CD8-positive, alpha-beta memory T cell (primary cell): ENCODE data around the gene ARPP19. TPM values are rescaled to one million over a fixed set of nuclear protein-coding genes. Genes with fewer than 3 reads are reported as not detected.
A peak's percentile ranks its signal among the peaks of the same experiment; 100 is the strongest.
"Not testable (repeated sequence)": the region's sequence is repeated elsewhere in the genome, so short reads cannot be mapped to it uniquely, and the experiment has no call there.

ENCODE experiments used
- CTCF ChIA-PET: fragments of 350-600 bp; sonication (Branson Sonifier 250); formaldehyde crosslinking; loops from one replicate; lab custom pipeline; 2021; ENCODE audit warnings: antibody characterized with exemption; lab: Charles Lee
- POLR2A ChIA-PET: fragments of 350-600 bp; sonication (Branson Sonifier 250); formaldehyde crosslinking; loops from one replicate; lab custom pipeline; 2021; ENCODE audit warnings: antibody characterized with exemption; lab: Charles Lee
- DNase-seq, 5 donors: peaks; one replicate each; pipeline versions ENCODE4 v3.0.0 to v3.0.0-alpha.2; 2020 to 2022; ENCODE audit warnings: mixed read lengths in 1 of 5
- H3K27ac ChIP-seq: one replicate; pipeline ENCODE4 v1.7.0; 2013; ENCODE audit warnings: low read depth, mild to moderate bottlenecking, low read length, moderate library complexity
- H3K27me3 ChIP-seq: 2 replicates; pipeline ENCODE4 v1.7.0; 2013; ENCODE audit warnings: low read length, mild to moderate bottlenecking; ENCODE audit not compliant: insufficient read depth, poor library complexity, severe bottlenecking
- H3K36me3 ChIP-seq: 2 replicates; pipeline ENCODE4 v1.7.0; 2013; ENCODE audit warnings: mild to moderate bottlenecking, low read length, moderate library complexity; ENCODE audit not compliant: insufficient read depth
- H3K4me1 ChIP-seq: 2 replicates; pipeline ENCODE4 v1.7.0; 2013; ENCODE audit warnings: mild to moderate bottlenecking, low read length, moderate library complexity; ENCODE audit not compliant: insufficient read depth
- H3K4me3 ChIP-seq: 2 replicates; pipeline ENCODE4 v1.7.0; 2013; ENCODE audit warnings: mild to moderate bottlenecking, low read length
- H3K9me3 ChIP-seq: 2 replicates; pipeline ENCODE4 v1.7.0; 2013; ENCODE audit warnings: mild to moderate bottlenecking, low read length
- H3K27ac Mint-ChIP-seq, 8 donors: one replicate each; pipeline ENCODE4 v1.8.0; 2020 to 2021; ENCODE audit warnings: mixed read lengths in 8 of 8, mild to moderate bottlenecking in 6 of 8, inconsistent platforms in 3 of 8, moderate library complexity in 3 of 8
- H3K27me3 Mint-ChIP-seq, 2 donors: one replicate each; pipeline ENCODE4 v1.8.0; 2020 to 2021; ENCODE audit warnings: mixed read lengths in 2 of 2, mild to moderate bottlenecking in 1 of 2, moderate library complexity in 1 of 2
- H3K36me3 Mint-ChIP-seq, 3 donors: one replicate each; pipeline ENCODE4 v1.8.0; 2020 to 2021; ENCODE audit warnings: mixed read lengths in 3 of 3, inconsistent platforms in 1 of 3, mild to moderate bottlenecking in 1 of 3
- H3K4me1 Mint-ChIP-seq, 3 donors: one replicate each; pipeline ENCODE4 v1.8.0; 2020 to 2021; ENCODE audit warnings: mixed read lengths in 3 of 3, inconsistent platforms in 1 of 3, mild to moderate bottlenecking in 1 of 3
- H3K4me3 Mint-ChIP-seq, 7 donors: one replicate each; pipeline ENCODE4 v1.8.0; 2020 to 2021; ENCODE audit warnings: mixed read lengths in 7 of 7, mild to moderate bottlenecking in 6 of 7, moderate library complexity in 4 of 7, inconsistent platforms in 2 of 7
- H3K9me3 Mint-ChIP-seq, 5 donors: one replicate each; pipeline ENCODE4 v1.8.0; 2020 to 2022; ENCODE audit warnings: mixed read lengths in 5 of 5, mild to moderate bottlenecking in 3 of 5, moderate library complexity in 2 of 5, inconsistent platforms in 1 of 5
- polyA plus RNA-seq: library from polyadenylated mRNA; unstranded; fragments of 300-500 nt; fragmentation: Illumina TruSeq; gene quantifications from one replicate; pipeline ENCODE4 v1.2.3, GENCODE V29; 2021
- total RNA-seq, 2 experiments: library from RNA; stranded (reverse); gene quantifications; one replicate each; pipeline ENCODE4 v1.2.3, GENCODE V29; 2021

ARPP19 gene
- total and polyA plus RNA-seq, 3 experiments from 2014 or later, result 55.3 to 270 (median 226) TPM

DNA sequence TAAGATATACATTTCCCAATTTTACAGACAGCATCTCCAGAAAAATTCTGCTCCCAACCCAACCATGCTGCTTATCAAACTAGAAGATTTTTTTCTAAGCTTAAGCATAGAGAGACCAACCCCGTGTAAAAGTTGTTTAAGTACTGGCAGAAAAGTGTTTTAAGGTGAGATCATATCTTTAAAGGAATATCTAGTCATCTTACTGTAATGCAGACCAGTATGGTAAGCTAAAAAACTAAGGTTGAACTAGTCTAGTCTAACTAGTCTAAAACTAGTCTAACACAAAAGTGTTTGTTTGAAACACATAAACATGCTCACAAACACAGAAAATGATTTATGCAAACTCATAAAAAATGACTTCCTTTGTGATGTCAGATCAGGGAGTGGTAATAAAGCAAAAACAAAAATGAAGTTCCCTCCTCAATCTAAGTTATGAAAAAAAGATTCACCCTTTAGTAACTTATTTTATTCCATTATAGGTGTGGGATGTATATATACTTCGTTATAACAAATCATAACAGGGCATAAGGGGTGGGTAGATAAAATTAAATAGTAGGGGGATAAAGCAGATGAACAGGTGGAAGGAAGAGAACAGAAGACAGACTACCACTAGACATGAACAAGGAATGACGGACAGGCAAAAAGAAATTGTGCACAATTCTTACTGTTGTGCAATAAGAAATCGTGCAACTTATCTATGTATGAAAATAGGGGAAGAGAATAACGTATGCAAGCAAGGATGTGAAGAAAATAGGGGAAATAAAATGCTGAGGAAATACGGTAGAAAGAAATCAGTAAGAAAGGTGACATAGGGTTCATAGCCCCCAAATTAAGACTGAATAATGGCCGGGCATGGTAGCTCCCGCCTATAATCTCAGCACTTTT lies 50.1 kb downstream of the ARPP19 start:
- H3K4me3 ChIP-seq, result no peak overlapping the region
- POLR2A ChIA-PET, result no interaction called here
- CTCF ChIA-PET, result no interaction called here
- no peak overlapping the region for H3K27ac ChIP-seq
- H3K4me1 Mint-ChIP-seq, result peaks cover 31 to 61% (median 53%) of the 10 kb centered on the region in 3 donors
- H3K4me1 ChIP-seq, result no peaks in the 10 kb centered on the region
- no peaks in the 10 kb centered on the region for H3K9me3 ChIP-seq
- peak overlapping the region in 3 of 8 donors; percentile 1 to 17 (median 12) for H3K27ac Mint-ChIP-seq
- no peaks in the 10 kb centered on the region for H3K27me3 Mint-ChIP-seq
- peaks cover 0 to 3% (median 1%) of the 10 kb centered on the region in 3 donors for H3K36me3 Mint-ChIP-seq
- no peak for DNase-seq
- no peak overlapping the region for H3K4me3 Mint-ChIP-seq
- no peaks in the 10 kb centered on the region for H3K9me3 Mint-ChIP-seq
- no peaks in the 10 kb centered on the region for H3K27me3 ChIP-seq
- H3K36me3 ChIP-seq, result no peaks in the 10 kb centered on the region

DNA sequence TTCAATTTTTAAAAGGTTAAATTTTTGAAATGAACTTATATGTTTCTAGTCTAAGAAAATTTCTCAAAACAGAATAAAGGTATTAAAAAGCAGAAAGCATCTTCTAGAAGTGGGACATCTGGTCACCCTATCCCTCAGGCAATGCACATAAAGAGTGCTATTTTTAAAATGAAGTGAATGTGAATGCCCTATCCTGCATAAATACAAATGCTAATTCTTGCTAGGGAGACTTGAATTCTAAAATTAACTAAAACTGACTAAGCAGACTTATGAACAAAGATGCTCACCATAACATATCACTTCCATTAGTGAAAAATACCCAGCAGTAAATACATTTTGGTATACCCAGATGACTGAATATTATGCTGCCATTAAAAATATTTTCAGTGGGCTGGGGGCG lies 51.8 kb downstream of the ARPP19 start:
- Mint-ChIP-seq H3K9me3 (no peaks in the 10 kb centered on the region), H3K4me1 (peaks cover 19 to 52% (median 45%) of the 10 kb centered on the region in 3 donors), H3K4me3 (no peak overlapping the region), H3K27me3 (no peaks in the 10 kb centered on the region), H3K36me3 (peaks cover 0 to 3% (median 1%) of the 10 kb centered on the region in 3 donors), H3K27ac (no peak overlapping the region)
- Histone ChIP-seq H3K4me3 (no peak overlapping the region), H3K4me1 (no peaks in the 10 kb centered on the region), H3K9me3 (no peaks in the 10 kb centered on the region), H3K36me3 (no peaks in the 10 kb centered on the region), H3K27me3 (no peaks in the 10 kb centered on the region), H3K27ac (no peak overlapping the region)
- DNase-seq, result no peak
- ChIA-PET CTCF (no interaction called here), POLR2A (no interaction called here)

DNA sequence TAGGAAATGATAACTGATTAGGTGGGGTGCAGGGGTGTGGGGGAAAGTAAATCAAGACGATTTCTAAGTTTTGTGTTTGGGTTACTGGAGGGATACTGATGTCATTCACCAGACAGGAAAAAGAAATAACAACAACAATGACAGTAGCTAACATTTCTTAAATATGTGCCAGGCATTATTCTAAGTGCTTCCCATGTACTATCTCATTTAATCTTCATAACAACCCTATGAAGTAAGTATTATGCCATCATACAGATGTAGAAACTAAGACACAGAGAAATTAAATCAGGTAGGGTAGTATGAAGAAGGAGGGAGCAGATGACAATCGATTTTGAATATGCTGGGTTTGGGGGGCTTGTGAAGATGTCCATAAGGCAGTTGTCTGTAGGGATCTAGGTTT lies 53.5 kb downstream of the ARPP19 start:
- DNase-seq, result no peak
- CTCF ChIA-PET, result no interaction called here
- POLR2A ChIA-PET, result no interaction called here

DNA sequence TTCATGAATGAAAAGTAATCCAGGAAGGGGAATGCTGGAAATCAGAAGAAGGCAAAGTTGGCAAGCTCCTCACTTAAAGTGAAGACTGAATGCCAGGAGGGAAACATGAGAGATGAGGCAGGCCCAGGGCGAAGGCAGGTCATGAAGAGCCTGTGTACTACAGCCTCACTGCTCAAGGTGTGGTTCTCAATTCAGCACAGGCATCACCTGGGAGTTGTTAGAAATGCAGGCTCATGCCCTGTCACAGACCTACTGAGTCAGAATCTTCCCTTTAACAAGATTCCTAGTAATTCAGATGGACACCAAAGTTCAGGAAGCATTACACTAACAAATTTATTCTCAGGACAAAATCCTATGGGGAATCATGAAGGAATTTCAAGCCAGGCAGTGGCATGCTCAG lies 54.3 kb downstream of the ARPP19 start:
- CTCF ChIA-PET, result no interaction called here
- Mint-ChIP-seq H3K36me3 (peaks cover 0 to 1% (median 0%) of the 10 kb centered on the region in 3 donors), H3K27ac (no peak overlapping the region), H3K4me1 (peaks cover 30 to 53% (median 44%) of the 10 kb centered on the region in 3 donors), H3K4me3 (no peak overlapping the region), H3K9me3 (no peaks in the 10 kb centered on the region), H3K27me3 (no peaks in the 10 kb centered on the region)
- H3K27me3 ChIP-seq, result no peaks in the 10 kb centered on the region
- POLR2A ChIA-PET, result no interaction called here
- H3K4me3 ChIP-seq, result no peak overlapping the region
- no peak for DNase-seq
- no peaks in the 10 kb centered on the region for H3K9me3 ChIP-seq
- H3K4me1 ChIP-seq, result no peaks in the 10 kb centered on the region
- no peak overlapping the region for H3K27ac ChIP-seq
- H3K36me3 ChIP-seq, result no peaks in the 10 kb centered on the region

More for the DNA sequence above, 53.5 kb downstream of the ARPP19 start:
- no peak overlapping the region for H3K27ac Mint-ChIP-seq
- no peaks in the 10 kb centered on the region for H3K27me3 Mint-ChIP-seq
- no peaks in the 10 kb centered on the region for H3K9me3 Mint-ChIP-seq
- Histone ChIP-seq H3K4me3 (no peak overlapping the region), H3K27ac (no peak overlapping the region), H3K36me3 (no peaks in the 10 kb centered on the region), H3K9me3 (no peaks in the 10 kb centered on the region), H3K4me1 (no peaks in the 10 kb centered on the region), H3K27me3 (no peaks in the 10 kb centered on the region)
- peaks cover 0 to 1% (median 0%) of the 10 kb centered on the region in 3 donors for H3K36me3 Mint-ChIP-seq
- H3K4me1 Mint-ChIP-seq, result peaks cover 23 to 49% (median 41%) of the 10 kb centered on the region in 3 donors
- H3K4me3 Mint-ChIP-seq, result no peak overlapping the region

DNA sequence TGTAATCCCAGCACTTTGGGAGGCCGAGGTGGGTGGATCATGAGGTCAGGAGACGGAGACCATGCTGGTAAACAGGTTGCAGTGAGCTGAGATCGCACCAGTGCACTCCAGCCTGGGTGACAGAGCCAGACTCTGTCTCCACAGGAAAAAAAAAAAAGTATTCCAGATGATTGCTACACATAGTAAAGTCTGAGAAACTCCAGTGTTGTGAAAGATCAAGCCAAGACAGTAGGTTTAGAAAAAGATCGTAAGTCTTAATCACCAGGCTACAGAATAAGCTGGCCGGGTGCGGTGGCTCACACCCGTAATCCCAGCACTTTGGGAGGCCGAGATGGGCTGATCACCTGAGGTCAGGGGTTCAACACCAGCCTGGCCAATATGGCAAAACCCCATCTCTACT lies 56.0 kb downstream of the ARPP19 start:
- Mint-ChIP-seq H3K27ac (peak overlapping the region in 1 of 8 donors; percentile 42), H3K4me1 (peaks cover 34 to 56% (median 47%) of the 10 kb centered on the region in 3 donors)
- not testable (repeated sequence) for H3K36me3 ChIP-seq, H3K27me3 Mint-ChIP-seq, H3K4me3 ChIP-seq, H3K27ac ChIP-seq, H3K27me3 ChIP-seq, H3K36me3 Mint-ChIP-seq, H3K4me1 ChIP-seq, H3K9me3 ChIP-seq, H3K4me3 Mint-ChIP-seq, DNase-seq, H3K9me3 Mint-ChIP-seq
- CTCF ChIA-PET, result interaction anchor here (1.0 kb wide), 1 partner anchor 8 kb away, joined by 4 read pairs; no protein-coding TSS in a partner anchor
- POLR2A ChIA-PET, result interaction anchor here (0.7 kb wide), 1 partner anchor 17 kb away, joined by 5 read pairs; no protein-coding TSS in a partner anchor

DNA sequence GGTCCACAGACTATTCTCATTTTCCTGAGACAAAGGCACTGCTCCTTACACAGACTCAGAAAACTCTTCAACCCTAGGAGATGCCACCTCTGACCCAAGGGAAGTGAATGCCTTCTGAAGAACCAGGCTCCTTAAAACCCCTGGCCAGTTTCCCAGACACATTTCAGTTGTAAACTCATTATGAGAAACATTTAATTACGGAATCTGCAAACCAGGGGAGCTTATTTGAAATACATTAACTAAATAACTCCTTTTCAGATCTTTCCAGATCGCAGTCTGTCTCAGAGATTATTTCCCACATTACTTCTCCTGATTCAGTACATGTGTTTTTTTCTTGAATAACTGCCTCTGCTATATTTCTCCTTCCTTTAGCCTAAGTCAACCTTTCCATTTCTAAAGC lies 57.7 kb downstream of the ARPP19 start:
- H3K36me3 Mint-ChIP-seq, result no peaks in the 10 kb centered on the region
- H3K4me1 Mint-ChIP-seq, result peaks cover 37 to 59% (median 56%) of the 10 kb centered on the region in 3 donors
- Histone ChIP-seq H3K9me3 (no peaks in the 10 kb centered on the region), H3K4me1 (no peaks in the 10 kb centered on the region), H3K4me3 (no peak overlapping the region), H3K27ac (no peak overlapping the region), H3K27me3 (no peaks in the 10 kb centered on the region), H3K36me3 (no peaks in the 10 kb centered on the region)
- no peaks in the 10 kb centered on the region for H3K27me3 Mint-ChIP-seq
- no peak for DNase-seq
- ChIA-PET CTCF (no interaction called here), POLR2A (no interaction called here)
- peak overlapping the region in 1 of 8 donors; percentile 41 for H3K27ac Mint-ChIP-seq
- H3K9me3 Mint-ChIP-seq, result no peaks in the 10 kb centered on the region
- no peak overlapping the region for H3K4me3 Mint-ChIP-seq

DNA sequence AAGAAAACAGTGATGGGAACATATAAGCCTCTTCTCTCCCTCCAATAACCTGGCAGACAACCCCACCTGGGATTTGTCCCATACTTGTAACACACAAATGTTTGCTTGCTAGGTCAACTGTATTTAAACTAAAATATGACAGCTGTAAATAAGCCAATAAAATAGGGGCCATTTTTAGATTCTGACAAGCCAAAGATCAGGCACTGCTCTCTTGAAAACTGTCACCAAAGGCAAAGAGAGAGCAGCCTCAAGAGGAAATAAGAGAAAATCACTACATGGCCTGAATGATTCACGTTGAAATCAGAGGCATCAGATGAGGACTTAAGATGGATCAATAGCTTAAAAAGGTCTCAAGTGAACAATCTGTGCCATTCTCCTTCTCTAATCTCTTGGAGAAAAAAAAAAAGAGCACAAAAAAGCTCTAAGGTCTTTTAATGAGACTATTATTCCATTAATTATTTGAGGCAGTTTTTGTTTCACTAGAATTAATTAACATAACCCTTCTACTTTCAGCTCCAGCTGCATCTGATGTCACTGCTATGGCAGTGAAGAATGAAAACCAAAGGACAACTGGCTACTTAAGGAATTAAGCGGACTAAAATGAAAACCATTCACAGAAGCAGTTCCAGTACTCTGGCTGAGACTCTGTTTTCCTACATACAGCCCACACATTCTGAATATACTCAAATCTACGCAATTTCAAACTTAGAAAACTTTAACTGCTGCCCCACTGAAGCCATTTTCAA lies 59.2 kb downstream of the ARPP19 start:
- peak overlapping the region in 3 of 8 donors; percentile 14 to 52 (median 45) for H3K27ac Mint-ChIP-seq
- no peaks in the 10 kb centered on the region for H3K9me3 Mint-ChIP-seq
- Histone ChIP-seq H3K4me1 (no peaks in the 10 kb centered on the region), H3K9me3 (no peaks in the 10 kb centered on the region), H3K4me3 (no peak overlapping the region), H3K36me3 (no peaks in the 10 kb centered on the region), H3K27ac (no peak overlapping the region), H3K27me3 (no peaks in the 10 kb centered on the region)
- ChIA-PET CTCF (interaction anchor here (1.2 kb wide), 1 partner anchor 13 kb away, joined by 3 read pairs; no protein-coding TSS in a partner anchor), POLR2A (no interaction called here)
- no peaks in the 10 kb centered on the region for H3K27me3 Mint-ChIP-seq
- peaks cover 44 to 66% (median 65%) of the 10 kb centered on the region in 3 donors for H3K4me1 Mint-ChIP-seq
- H3K4me3 Mint-ChIP-seq, result no peak overlapping the region
- peaks cover 0 to 3% (median 0%) of the 10 kb centered on the region in 3 donors for H3K36me3 Mint-ChIP-seq
- DNase-seq, result no peak

DNA sequence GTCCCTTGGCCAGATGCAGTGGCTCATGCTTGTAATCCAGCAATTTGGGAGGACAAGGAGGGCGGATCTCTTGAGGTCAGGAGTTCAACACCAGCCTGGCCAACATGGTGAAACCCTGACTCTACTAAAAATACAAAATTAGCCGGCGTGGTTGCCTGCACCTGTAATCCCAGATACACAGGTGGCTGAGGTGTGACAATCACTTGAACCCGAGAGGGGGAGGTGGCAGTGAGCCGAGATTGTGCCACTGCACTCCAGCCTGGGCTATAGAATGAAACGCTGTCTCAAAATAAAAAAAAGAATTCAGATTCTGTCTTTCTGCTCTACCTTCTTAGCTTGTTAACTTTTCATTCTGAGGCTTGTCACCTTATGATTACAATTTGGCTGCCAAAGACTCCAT lies 62.3 kb downstream of the ARPP19 start:
- ChIA-PET CTCF (interaction anchor here (0.7 kb wide), 1 partner anchor 40 kb away, joined by 3 read pairs; no protein-coding TSS in a partner anchor), POLR2A (no interaction called here)
- Mint-ChIP-seq H3K4me3 (no peak overlapping the region), H3K9me3 (no peaks in the 10 kb centered on the region), H3K4me1 (peaks cover 56 to 79% (median 76%) of the 10 kb centered on the region in 3 donors), H3K27ac (peak overlapping the region in 1 of 8 donors; percentile 26), H3K36me3 (peaks cover 0 to 3% (median 1%) of the 10 kb centered on the region in 3 donors), H3K27me3 (no peaks in the 10 kb centered on the region)
- H3K27ac ChIP-seq, result no peak overlapping the region
- no peak for DNase-seq
- H3K4me1 ChIP-seq, result peaks cover 11% of the 10 kb centered on the region
- no peaks in the 10 kb centered on the region for H3K27me3 ChIP-seq
- no peaks in the 10 kb centered on the region for H3K9me3 ChIP-seq
- no peak overlapping the region for H3K4me3 ChIP-seq
- no peaks in the 10 kb centered on the region for H3K36me3 ChIP-seq
